Activated CD8-positive, alpha-beta memory T cell treated with anti-CD3 and anti-CD28 coated beads, Interleukin-2, amount 50 U/mL, for 4 hours (primary cell): ENCODE data around the gene RFXAP.

Experiments used
- DNase-seq: peaks from one replicate; pipeline ENCODE4 v3.0.0-alpha.2; 2020

RFXAP gene

DNA sequence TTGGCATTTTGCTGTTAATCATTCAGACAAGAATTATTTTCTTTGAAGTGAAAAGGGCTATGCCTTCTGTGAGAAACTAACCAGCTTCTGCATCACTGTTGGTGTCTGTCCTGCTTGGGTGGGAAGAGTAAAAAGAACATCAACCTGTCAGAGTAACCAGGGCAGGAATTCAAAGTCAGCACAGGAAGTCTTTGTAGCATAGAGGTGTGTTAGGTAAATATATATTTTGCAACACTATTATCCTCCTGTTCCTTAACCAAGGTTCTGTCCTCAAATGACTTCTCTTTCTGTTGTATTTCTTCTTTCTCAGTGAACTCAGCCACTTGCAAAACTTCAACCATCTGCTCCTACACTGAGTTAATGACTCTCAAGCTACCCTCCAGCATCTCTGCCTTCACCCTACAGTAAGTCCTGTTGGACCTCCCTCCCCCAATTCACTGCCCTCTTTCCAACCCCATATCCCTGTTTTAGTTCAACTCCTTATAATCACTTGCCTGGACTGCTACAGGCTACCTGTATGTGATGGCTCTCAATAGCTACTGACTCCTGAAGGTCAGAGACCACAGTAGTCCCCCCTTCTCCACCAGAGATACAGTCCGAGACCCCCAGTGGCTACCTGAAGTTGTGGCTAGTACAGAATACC, 51.1 kb downstream of the RFXAP start:
- no peak for DNase-seq

DNA sequence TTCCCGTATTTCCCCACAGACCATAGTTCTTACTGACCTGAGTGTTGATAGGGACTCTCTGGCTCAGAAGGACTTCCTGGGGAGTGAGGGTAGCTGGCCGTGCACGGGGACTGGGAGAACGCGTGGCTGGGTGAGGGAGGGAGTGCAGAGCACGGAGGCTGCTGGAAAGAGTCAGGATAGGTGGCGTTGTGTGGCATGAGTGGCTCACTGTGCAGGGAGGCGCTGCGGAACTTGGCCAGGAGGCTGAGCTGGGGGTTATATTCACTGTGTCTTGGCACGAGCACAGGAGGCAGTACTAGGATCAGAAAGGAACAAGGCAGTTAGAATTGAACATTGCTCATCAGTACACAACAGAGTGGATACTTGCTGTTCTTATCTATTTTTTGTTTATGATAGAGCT, 53.6 kb downstream of the RFXAP start:
- no peak for DNase-seq

- no peak for DNase-seq
Measured at GRCh38 chr13:36875431-36875830, 56.4 kb downstream of the RFXAP start.

GRCh38 chr13:36875961-36876360, 56.9 kb downstream of the RFXAP start:
- no peak for DNase-seq
